ENCODE data around the gene PRF1. TPM values are rescaled to one million over a fixed set of nuclear protein-coding genes. Genes with fewer than 3 reads are reported as not detected.
"Not testable (repeated sequence)": the region's sequence is repeated elsewhere in the genome, so short reads cannot be mapped to it uniquely, and the experiment has no call there.

PRF1 gene
- total RNA-seq, 4 donors from 2014 or later: 3.0 to 21.4 (median 3.6) TPM

DNA sequence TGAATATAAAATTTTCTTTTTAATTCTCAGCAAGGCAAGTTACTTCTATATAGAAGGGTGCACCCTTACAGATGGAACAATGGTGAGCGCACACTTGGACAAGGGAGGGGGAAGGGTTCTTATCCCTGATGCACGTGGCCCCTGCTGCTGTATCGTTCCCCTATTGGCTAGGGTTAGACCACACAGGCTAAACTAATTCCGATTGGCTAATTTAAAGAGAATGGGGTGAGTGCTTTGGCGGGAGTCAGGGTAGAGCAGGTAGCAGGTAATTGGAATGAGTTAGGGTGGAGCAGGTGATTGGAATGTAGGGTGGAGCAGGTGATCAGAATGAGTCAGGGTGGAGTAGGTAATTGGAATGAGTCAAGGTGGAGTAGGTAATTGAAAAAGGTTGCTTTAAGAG lies 32.0 kb upstream of the PRF1 start:
- ATAC-seq (ENCODE audit: low FRiP score); DNase-seq (ENCODE audit: low spot score): not testable (repeated sequence)

DNA sequence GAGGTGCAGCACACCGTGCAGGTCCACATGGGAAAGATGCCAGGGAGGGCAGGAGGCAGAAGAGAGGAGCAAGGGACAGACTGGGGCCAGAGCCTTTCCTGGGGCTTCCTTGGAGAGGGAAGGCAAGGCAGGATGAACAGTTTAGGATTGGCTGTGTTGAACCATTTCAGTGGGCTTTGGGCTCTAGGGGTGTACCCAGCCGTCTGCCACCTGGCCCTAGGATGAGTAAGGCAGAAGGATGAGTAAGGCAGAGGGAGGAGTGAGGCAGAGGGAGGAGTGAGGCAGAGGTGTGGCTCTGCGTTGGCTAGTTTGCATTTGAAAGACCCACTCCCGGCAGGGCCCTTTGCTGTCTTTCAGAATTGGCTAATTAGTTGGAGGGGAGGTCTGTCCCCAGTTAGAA lies 31.5 kb upstream of the PRF1 start:
- TF ChIP-seq, protein P1, sequence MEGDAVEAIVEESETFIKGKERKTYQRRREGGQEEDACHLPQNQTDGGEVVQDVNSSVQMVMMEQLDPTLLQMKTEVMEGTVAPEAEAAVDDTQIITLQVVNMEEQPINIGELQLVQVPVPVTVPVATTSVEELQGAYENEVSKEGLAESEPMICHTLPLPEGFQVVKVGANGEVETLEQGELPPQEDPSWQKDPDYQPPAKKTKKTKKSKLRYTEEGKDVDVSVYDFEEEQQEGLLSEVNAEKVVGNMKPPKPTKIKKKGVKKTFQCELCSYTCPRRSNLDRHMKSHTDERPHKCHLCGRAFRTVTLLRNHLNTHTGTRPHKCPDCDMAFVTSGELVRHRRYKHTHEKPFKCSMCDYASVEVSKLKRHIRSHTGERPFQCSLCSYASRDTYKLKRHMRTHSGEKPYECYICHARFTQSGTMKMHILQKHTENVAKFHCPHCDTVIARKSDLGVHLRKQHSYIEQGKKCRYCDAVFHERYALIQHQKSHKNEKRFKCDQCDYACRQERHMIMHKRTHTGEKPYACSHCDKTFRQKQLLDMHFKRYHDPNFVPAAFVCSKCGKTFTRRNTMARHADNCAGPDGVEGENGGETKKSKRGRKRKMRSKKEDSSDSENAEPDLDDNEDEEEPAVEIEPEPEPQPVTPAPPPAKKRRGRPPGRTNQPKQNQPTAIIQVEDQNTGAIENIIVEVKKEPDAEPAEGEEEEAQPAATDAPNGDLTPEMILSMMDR (IDR thresholded peaks at IDR 0.05): no peak
- ATAC-seq (ENCODE audit: low FRiP score) (no peak), DNase-seq (ENCODE audit: low spot score) (no peak)

DNA sequence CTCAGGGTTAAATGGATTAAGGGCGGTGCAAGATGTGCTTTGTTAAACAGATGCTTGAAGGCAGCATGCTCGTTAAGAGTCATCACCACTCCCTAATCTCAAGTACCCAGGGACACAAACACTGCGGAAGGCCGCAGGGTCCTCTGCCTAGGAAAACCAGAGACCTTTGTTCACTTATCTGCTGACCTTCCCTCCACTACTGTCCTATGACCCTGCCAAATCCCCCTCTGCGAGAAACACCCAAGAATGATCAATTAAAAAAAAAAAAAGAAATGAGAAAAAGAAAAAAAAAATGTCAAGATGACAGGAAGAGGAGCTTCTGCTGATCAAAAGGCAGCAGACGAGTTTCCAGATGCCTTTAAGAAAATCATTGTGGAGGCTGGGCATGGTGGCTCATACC lies 29.2 kb upstream of the PRF1 start:
- not testable (repeated sequence) for ATAC-seq (ENCODE audit: low FRiP score); DNase-seq (ENCODE audit: low spot score)

DNA sequence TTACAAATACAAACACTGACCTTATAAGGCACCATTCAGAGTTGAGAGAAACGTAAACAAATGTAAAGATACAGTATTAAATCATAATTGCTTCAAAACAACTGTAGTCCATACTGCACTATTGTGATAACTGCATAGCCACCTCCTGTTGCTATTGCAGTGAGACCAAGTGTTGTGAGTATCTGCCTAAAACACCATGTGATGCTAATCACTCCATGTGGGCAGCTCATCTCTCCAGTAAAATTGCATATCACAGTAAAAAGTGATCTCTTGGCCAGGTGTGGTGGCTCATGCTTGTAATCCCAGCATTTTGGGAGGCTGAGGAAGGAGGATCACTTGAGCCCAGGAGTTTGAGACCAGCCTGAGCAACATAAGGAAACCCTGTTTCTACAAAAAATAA lies 26.8 kb upstream of the PRF1 start:
- TF ChIP-seq, protein P1 (IDR thresholded peaks at IDR 0.05): no peak
- DNase-seq (ENCODE audit: low spot score): no peak
- ATAC-seq (ENCODE audit: low FRiP score): no peak

DNA sequence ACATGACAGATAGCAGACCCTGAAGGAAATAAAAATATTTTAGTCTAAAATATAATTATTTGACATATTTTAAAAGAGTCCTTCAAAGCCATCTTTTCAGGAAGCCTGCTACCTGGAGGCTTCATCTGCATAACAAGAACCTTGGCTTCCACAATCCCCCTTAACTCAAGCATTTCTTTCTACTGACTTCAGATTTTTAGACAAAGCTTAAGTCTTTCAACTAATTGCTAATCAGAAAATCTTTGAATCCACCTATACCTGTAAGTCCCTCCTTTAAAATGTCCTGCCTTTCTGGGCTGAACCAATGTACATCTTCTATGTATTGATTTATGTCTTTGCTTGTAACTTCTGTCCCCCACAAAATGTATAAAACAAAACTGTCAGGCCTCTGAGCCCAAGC lies 23.5 kb upstream of the PRF1 start:
- ATAC-seq (ENCODE audit: low FRiP score) (no peak), DNase-seq (ENCODE audit: low spot score) (no peak)
- TF ChIP-seq, protein P1 (IDR thresholded peaks at IDR 0.05): no peak

DNA sequence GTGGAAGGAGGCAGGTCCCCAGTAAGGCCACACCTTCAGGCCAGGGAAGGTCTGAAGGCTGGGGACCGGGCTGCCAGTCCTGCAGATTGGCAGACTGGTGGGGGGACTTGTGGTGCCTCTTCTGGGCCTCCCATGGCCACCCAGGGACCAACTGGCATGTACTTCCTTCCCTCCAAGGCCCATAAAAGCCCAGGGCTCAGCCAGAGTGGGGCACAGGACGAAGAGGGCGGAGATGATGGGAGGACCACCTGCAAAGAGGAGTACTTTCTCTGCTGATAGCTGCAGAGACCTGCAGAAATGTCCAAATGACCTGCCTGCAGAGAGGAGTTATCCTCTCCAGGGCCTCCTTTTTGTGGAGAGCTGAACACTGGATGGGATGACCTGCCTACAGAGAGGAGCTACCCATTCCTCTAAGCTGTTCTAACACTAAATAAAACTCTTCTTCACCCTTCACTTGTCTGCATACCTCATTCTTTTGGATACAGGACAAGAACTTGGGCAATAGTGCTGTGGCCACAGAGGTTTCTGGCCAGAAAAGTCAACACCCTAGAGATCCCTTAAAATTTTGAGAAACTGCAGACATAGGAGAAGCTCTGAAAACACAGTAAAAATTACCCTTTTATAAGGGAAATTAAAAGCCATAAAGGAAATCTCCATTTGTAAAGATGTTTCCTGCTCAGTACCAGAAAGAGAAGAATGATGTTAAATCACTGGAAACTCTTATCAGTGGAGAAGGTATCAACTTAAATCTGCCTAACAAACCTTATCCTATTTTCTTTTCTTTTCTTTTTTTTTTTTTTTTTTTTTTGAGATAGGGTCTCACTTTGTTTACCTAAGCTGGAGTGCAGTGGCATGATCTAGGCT lies 20.7 kb upstream of the PRF1 start:
- DNase-seq (ENCODE audit: low spot score): no peak
- TF ChIP-seq, protein P1 (IDR thresholded peaks at IDR 0.05): no peak
- ATAC-seq (ENCODE audit: low FRiP score): no peak

DNA sequence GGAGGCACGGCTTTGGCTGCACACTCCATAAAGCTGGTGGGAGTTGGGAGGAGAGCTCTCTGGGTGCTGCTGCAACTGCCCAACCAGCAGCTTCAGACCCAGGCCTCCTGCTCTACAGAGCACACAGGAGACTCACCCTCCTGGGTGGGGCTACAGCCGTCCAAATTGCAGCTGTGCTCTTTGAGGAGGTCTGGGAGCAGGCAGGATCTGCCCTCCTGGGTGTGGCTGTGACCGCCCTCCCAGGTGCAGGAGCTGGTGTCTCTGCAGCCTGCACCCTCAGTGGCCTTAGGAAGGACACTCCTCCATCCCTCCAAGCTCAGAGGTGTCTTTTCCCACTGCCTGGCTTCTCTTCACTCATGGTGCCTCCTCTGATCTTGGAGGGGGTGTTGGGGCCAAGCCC lies 20.0 kb upstream of the PRF1 start:
- TF ChIP-seq, protein P1 (IDR thresholded peaks at IDR 0.05): no peak
- DNase-seq (ENCODE audit: low spot score) (no peak), ATAC-seq (ENCODE audit: low FRiP score) (no peak)

DNA sequence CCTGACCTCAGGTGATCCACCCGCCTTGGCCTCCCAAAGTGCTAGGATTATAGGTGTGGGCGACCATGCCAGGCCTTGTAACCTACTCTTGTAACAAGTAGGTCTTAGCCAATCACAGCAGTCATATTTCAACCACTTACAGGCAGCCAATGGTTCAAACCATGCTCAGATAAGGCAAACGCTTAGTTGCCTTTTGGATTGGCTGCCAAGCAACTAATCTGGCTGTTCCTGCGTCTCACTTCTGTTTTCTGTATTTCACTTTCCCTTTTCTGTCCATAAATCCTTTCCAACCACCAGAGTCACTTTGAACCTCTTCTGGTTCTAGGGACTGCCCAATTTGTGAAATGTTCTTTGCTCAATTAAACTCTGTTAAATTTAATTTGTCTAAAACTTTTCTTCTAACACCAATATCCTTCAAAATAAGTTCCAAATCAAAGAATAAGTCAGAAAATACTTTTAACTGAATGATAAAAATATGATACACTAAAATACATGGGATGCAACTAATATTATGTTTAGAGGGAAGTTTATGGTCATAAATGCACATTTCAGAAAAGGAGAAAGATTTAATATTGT lies 19.1 kb upstream of the PRF1 start:
- ATAC-seq (ENCODE audit: low FRiP score) (no peak), DNase-seq (ENCODE audit: low spot score) (no peak)
- TF ChIP-seq, protein P1 (IDR thresholded peaks at IDR 0.05): no peak

Data from omental fat pad (tissue), 4 donors.